Testis (tissue), 2 donors: Measurements from ENCODE around the gene CCRL2.

Experiments used
- POLR2A ChIP-seq: fragments of 450-650 bp; IDR thresholded peaks from one replicate; pipeline ENCODE4 v1.6.1; 2017; ENCODE audit warnings: antibody characterized with exemption, mild to moderate bottlenecking, moderate library complexity
- TF ChIP-seq, protein P1 (sequence below), 3 experiments: fragments of 450-650 bp in 2 of 3; fragments of 200-600 bp in 1 of 3; sonication (generic) in 1 of 3; IDR thresholded peaks; one replicate each; pipeline ENCODE4 v1.5.1; 2016 to 2019; ENCODE audit warnings: antibody characterized with exemption in 3 of 3, mild to moderate bottlenecking in 2 of 3, moderate library complexity in 1 of 3

- TF ChIP-seq POLR2A, result no peak
- TF ChIP-seq, protein P1, sequence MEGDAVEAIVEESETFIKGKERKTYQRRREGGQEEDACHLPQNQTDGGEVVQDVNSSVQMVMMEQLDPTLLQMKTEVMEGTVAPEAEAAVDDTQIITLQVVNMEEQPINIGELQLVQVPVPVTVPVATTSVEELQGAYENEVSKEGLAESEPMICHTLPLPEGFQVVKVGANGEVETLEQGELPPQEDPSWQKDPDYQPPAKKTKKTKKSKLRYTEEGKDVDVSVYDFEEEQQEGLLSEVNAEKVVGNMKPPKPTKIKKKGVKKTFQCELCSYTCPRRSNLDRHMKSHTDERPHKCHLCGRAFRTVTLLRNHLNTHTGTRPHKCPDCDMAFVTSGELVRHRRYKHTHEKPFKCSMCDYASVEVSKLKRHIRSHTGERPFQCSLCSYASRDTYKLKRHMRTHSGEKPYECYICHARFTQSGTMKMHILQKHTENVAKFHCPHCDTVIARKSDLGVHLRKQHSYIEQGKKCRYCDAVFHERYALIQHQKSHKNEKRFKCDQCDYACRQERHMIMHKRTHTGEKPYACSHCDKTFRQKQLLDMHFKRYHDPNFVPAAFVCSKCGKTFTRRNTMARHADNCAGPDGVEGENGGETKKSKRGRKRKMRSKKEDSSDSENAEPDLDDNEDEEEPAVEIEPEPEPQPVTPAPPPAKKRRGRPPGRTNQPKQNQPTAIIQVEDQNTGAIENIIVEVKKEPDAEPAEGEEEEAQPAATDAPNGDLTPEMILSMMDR (IDR thresholded peaks at IDR 0.05), result no peak
Measured at GRCh38 chr3:46412786-46413298, 5.8 kb downstream of the CCRL2 start.
